Measurements from ENCODE around the gene EML2.

Gene EML2

DNA sequence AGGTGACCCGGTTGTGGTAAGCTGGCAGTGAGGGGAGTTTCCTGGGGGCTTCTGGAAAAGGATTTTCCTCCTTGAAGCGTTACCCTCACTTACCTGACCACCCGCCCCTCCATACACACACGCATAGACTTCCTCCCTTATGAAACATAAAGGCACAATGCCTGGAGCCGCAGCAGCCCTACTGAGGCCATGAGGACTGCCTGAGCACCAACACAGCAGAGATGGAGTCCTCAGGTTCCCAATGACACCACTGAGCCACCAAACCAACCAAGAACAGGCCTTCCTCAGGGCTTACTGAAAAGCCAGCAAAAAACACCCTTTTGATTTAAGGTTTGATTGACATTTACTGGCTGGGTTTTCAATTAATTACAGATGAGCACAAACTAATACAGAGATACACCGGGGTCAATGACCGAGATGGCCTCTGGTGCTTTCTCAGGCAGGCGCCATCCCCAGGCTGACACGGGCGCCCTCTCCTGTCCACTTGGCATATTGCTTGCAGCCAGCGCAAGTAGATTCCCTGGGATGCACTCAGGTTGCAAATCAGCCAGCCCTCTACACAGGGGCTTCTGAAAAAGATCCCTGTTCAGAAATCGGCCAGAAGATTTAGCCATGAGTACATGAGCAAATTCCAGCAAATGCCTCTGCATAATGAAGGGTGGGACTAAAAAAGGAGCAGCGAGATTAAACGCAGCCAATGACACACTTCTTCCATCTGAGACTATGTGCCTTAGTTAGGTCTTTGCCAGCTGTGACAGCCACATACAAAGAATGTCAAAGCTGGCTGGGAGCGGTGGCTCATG is 69.4 kb downstream of the EML2 start:
- Histone ChIP-seq H3K27ac (ENCODE audit: low read depth, low read length) (peak overlapping the region; percentile 68; the same call in 1 of the 2 replicates), H3K27me3 (ENCODE audit: insufficient read depth, low read length) (no peaks in the 10 kb centered on the region), H3K36me3 (ENCODE audit: insufficient read depth, low read length) (no peaks in the 10 kb centered on the region), H2AFZ (ENCODE audit: low read length, unreplicated experiment) (no peak overlapping the region), H3K79me2 (ENCODE audit: control insufficient read depth, insufficient read depth, low read length, unreplicated experiment) (peaks cover 4% of the 10 kb centered on the region), H3K4me1 (ENCODE audit: control insufficient read depth, insufficient read depth, low read length, unreplicated experiment) (peaks cover 15% of the 10 kb centered on the region), H3K4me3 (ENCODE audit: low read depth, low read length) (no peak overlapping the region)

DNA sequence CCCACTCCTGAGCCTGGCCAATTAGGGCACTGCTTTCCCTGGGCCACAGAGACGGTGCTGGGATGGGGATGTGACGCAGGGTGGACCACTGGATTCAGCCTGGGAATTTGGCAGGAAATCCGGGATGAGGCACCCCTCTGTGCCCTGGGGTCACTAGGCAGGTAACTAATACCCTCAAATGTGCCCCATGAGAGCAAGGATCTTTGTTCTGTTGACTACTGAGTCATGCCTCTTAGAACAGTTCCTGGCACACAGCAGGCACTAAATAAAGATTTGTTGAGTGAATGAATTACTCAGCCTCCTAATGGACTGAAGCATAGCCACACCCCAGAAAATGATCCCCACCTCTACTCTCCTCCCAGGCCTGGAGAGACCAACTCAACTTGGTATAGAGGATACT is 70.5 kb downstream of the EML2 start:
- no peak overlapping the region for H3K4me3 ChIP-seq (ENCODE audit: low read depth, low read length)
- no peaks in the 10 kb centered on the region for H3K27me3 ChIP-seq (ENCODE audit: insufficient read depth, low read length)
- no peak overlapping the region for H2AFZ ChIP-seq (ENCODE audit: low read length, unreplicated experiment)
- peak overlapping the region; percentile 68 for H3K27ac ChIP-seq (ENCODE audit: low read depth, low read length)
- peaks cover 15% of the 10 kb centered on the region for H3K4me1 ChIP-seq (ENCODE audit: control insufficient read depth, insufficient read depth, low read length, unreplicated experiment)
- H3K79me2 ChIP-seq (ENCODE audit: control insufficient read depth, insufficient read depth, low read length, unreplicated experiment): peaks cover 4% of the 10 kb centered on the region
- H3K36me3 ChIP-seq (ENCODE audit: insufficient read depth, low read length): no peaks in the 10 kb centered on the region

GRCh38 chr19:45567609-45568008 is 71.6 kb downstream of the EML2 start:
- H3K27me3 ChIP-seq (ENCODE audit: insufficient read depth, low read length): no peaks in the 10 kb centered on the region
- H2AFZ ChIP-seq (ENCODE audit: low read length, unreplicated experiment): no peak overlapping the region
- no peak overlapping the region for H3K4me3 ChIP-seq (ENCODE audit: low read depth, low read length)
- H3K79me2 ChIP-seq (ENCODE audit: control insufficient read depth, insufficient read depth, low read length, unreplicated experiment): peaks cover 4% of the 10 kb centered on the region
- peaks cover 15% of the 10 kb centered on the region for H3K4me1 ChIP-seq (ENCODE audit: control insufficient read depth, insufficient read depth, low read length, unreplicated experiment)
- no peak overlapping the region for H3K27ac ChIP-seq (ENCODE audit: low read depth, low read length)
- no peaks in the 10 kb centered on the region for H3K36me3 ChIP-seq (ENCODE audit: insufficient read depth, low read length)

DNA sequence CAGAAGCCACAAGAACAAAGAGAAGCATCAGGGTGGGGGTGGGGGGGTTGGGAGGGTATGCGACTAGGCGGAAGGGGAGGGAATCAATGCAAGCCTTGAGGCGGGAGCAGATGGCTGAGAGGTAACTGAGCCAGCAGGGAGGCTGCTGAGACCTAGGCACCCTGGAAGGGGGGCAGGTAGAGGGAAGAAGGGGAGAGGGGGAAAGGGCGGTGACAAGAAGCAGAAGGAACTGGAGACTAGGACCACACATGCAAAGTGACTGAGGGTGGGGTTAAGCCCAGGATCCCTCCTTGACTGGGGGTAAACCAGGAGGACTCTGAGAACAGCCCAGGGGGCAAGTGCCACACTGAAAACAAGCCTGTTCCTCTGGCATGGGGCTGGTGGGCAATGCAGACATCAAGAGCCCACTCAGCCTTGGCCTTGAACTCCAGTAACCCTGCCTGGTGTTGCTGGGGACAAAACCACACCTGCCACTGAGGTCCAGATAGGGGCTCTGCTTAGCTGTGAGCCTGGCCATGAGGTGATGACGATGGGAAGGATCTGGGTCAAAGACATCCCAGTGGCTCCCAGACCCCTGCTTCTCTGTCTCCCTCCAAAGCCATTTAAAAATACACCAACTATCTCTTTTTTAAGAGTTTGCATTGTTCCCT is 74.9 kb downstream of the EML2 start:
- no peaks in the 10 kb centered on the region for H3K36me3 ChIP-seq (ENCODE audit: insufficient read depth, low read length)
- H3K4me3 ChIP-seq (ENCODE audit: low read depth, low read length): no peak overlapping the region
- peaks cover 9% of the 10 kb centered on the region for H3K4me1 ChIP-seq (ENCODE audit: control insufficient read depth, insufficient read depth, low read length, unreplicated experiment)
- no peak overlapping the region for H3K27ac ChIP-seq (ENCODE audit: low read depth, low read length)
- no peaks in the 10 kb centered on the region for H3K79me2 ChIP-seq (ENCODE audit: control insufficient read depth, insufficient read depth, low read length, unreplicated experiment)
- no peak overlapping the region for H2AFZ ChIP-seq (ENCODE audit: low read length, unreplicated experiment)
- H3K27me3 ChIP-seq (ENCODE audit: insufficient read depth, low read length): no peaks in the 10 kb centered on the region

DNA sequence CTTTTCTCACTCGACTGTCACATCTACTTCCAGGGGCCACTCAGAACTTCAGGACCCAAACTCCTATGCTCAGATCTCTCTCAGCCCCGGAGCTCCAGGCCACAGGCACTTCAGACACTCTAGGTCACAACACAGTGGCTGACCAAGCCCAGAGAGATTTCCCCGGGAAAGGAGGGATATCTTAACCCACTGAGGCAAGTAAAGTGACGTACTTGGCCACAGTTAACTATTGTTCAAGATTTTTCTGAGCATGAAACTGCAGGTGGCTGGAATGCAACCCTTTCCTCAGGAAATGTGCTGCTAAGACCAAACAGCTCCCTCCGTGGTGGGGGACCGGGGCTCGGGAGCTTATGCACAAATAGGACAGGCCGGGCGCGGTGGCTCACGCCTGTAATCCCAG is 78.5 kb downstream of the EML2 start:
- Histone ChIP-seq H2AFZ (ENCODE audit: low read length, unreplicated experiment) (no peak overlapping the region), H3K27me3 (ENCODE audit: insufficient read depth, low read length) (no peaks in the 10 kb centered on the region), H3K79me2 (ENCODE audit: control insufficient read depth, insufficient read depth, low read length, unreplicated experiment) (no peaks in the 10 kb centered on the region), H3K4me1 (ENCODE audit: control insufficient read depth, insufficient read depth, low read length, unreplicated experiment) (no peaks in the 10 kb centered on the region), H3K36me3 (ENCODE audit: insufficient read depth, low read length) (no peaks in the 10 kb centered on the region), H3K4me3 (ENCODE audit: low read depth, low read length) (no peak overlapping the region), H3K27ac (ENCODE audit: low read depth, low read length) (no peak overlapping the region)

DNA sequence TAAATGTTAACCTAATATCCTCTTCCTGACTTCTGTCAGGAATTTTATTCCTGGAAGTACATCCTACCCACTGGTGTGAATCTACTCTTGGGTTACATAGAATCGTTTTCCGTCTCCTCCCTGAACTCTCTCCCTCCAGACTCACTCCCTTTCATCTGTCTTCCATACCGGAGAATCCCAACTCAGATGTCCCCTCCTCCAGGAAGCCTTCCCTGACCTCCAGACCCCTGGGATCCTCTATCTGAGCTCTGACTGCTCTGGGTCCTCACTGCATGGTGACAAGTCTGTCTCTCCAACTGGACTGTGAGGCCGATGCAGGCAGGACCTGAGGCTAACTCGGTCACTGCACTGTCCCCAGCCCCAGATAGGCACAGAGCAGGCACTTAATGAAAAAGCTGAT is 79.2 kb downstream of the EML2 start:
- no peak overlapping the region for H2AFZ ChIP-seq (ENCODE audit: low read length, unreplicated experiment)
- no peaks in the 10 kb centered on the region for H3K4me1 ChIP-seq (ENCODE audit: control insufficient read depth, insufficient read depth, low read length, unreplicated experiment)
- H3K27ac ChIP-seq (ENCODE audit: low read depth, low read length): no peak overlapping the region
- no peaks in the 10 kb centered on the region for H3K36me3 ChIP-seq (ENCODE audit: insufficient read depth, low read length)
- H3K79me2 ChIP-seq (ENCODE audit: control insufficient read depth, insufficient read depth, low read length, unreplicated experiment): no peaks in the 10 kb centered on the region
- no peaks in the 10 kb centered on the region for H3K27me3 ChIP-seq (ENCODE audit: insufficient read depth, low read length)
- H3K4me3 ChIP-seq (ENCODE audit: low read depth, low read length): no peak overlapping the region

Measured in ACC112 (cell line).